T1000 (cell line): ENCODE measurements around the gene TNFAIP8.
"Not testable (repeated sequence)": the region's sequence is repeated elsewhere in the genome, so short reads cannot be mapped to it uniquely, and the experiment has no call there.

Source experiments
- DNase-seq: peaks from one replicate; lab custom pipeline; 2025; ENCODE audit warnings: mixed read lengths; lab: John Stamatoyannopoulos, UW

TNFAIP8 gene

DNA sequence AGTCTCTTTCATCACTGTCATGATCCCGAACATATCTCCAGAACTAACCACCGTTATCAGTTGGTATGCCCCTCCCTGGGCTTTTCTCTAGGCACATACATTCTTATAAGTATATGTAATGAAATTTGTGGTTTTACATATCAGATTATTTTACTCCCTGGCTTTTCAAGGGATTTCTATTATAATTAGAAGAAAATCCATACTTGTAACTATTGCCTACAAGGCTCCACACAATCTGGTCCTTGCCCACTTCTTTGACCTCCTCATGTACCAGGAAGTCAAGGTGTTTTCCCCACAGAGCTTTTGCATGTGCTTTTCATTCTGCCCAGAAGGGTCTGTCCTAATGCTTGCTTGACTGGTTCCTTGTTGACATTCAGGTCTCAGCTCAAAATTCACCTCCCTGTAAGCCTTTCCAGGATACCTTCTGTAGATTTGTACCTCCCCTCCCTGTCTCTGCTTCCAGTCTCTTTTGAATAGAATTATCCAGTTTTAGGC lies 62.8 kb downstream of the TNFAIP8 start:
- no peak for DNase-seq

- DNase-seq, result no peak
Observed at GRCh38 chr5:119420169-119420568, 64.3 kb downstream of the TNFAIP8 start.

DNA sequence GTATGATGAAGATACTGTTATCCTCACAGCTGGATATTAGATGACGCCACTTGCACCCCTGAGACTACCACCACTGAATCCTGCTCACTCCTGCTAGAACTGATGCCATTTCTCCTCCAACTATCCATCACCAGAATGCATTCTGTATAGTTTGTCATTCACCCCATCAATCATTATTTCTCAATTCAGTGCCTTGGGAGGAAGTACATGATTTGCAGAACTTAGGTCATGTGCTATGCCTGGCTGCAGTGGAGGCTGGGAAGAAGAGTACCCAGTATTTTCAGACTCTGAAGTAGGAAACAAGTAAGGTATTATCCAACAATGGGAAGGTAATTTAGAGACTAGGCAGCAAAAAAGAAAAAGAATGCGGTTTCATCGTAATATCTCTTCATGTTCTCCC lies 70.2 kb downstream of the TNFAIP8 start:
- DNase-seq, result no peak

DNA sequence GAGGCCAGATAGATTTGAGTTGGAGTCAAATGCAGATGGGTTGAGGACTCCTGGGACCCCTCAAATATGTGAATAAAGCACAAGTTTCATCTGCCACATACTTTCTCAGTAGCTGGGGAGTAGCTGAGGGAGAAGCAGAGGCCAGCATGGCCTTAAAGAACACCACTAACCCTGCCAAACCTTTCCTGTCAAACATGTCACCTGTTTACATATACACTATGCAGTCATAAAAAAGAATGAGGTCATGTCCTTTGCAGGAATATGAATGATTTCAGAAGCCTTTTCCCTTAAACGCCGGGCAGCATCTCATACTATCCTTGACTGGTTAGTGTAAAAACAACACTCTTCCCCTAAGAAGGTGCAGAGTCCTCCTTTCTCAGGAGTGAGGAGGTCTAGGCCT lies 71.2 kb downstream of the TNFAIP8 start:
- no peak for DNase-seq

GRCh38 chr5:119427596-119427995 lies 71.8 kb downstream of the TNFAIP8 start:
- DNase-seq, result not testable (repeated sequence)

DNA sequence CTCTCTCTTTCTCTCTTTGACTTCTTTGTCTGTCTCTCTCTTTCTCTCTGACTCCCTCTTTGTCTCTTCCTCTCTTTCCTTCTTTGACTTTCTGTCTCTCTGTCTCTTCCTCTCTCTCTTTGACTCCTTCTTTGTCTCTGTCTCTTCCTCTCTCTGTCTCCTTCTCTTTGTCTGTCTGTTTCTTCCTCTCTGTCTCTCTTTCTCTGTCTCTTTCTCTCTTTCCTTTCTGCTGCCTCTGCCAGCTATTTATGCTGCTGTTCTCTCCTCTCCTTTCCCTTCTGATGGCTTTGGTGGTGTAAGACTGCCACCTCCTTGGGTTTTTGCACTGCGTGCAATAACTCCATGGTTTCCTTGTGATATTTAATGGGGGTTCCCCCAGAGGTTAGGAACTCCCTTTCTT lies 72.3 kb downstream of the TNFAIP8 start:
- not testable (repeated sequence) for DNase-seq

DNA sequence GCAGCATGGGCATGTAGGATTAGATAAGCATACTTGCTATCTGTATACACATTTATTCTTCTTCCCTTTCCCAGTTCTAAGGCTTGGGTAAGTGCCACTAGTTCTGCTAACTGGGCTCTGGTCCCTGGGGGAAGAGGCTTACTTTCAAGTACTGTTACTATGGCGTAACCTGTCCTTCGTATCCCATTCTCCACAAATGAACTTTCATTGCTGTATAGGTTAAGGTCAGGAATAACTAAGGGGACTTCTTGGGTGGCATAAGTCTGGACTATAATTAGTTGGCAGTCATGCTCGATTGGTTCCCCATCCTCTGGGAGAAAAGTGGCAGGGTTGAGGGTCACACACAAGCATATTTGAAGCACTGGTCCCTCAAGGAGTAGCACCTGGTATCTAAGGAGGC lies 72.8 kb downstream of the TNFAIP8 start:
- not testable (repeated sequence) for DNase-seq

DNA sequence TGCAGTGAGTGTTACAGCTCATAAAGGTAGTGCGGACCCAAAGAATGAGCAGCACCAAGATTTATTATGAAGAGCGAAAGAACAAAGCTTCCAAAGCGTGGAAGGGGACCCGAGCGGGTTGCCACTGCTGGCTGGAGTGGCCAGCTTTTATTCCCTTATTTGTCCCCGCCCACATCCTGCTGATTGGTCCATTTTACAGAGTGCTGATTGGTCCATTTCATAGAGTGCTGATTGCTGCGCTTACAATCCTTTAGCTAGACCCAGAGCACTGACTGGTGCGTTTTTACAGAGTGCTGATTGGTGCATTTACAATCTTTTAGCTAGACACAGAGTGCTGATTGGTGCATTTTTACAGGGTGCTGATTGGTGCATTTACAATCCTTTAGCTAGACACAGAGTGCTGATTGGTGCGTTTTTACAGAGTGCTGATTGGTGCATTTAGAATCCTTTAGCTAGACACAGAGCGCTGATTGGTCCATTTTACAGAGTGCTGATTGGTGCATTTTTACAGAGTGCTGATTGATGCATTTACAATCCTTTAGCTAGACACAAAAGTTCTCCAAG lies 76.9 kb downstream of the TNFAIP8 start:
- not testable (repeated sequence) for DNase-seq

DNA sequence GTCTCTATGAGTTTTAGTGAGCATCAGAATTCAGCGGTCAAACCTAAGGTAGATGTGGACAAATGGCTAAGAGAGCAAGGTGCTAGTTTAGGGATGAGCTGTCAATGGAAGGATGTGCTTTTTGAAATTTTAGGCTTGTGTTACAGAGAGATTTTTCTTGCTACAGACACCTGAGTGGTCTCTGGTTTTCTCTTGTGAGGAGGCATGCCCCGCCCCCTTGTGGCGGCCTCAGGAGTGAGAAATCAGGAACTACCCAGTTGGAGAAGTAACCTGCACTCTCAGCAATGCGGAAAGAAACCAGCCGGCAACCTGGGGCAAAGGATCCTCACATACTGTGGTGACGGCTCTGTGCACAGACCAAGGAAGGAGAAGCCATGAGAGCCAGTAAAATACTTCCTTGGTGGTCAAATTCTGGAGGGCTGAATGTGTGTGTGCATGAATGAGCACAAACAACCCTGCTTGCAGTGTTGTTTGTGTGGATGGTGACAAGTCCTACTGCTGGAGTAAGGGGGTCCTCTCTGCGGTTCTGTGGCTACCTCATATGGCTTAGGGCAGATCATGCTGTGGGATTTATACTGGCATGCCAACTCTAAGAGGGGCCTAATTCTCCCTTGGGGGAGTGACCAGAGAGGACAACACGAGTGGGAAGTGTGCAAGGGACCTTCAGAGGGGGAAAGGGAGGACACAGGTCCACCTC lies 79.8 kb downstream of the TNFAIP8 start:
- DNase-seq, result no peak

- DNase-seq, result not testable (repeated sequence)
Observed at GRCh38 chr5:119437785-119438586, 82.2 kb downstream of the TNFAIP8 start.

DNA sequence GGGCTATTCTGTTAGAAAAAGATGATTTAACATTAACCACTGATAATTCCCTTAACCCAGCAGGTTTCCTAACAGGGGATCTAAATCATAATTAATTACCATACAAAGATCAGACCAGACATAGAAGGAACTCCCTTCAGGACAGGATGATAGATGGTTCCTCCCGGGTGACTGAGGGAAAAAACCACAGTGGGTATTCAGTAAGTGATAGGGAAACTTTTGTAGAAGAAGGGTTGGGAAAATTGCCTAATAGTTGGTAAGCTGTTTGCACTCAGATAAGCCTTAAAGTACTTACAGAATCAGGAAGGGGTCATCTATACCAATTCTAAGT lies 82.7 kb downstream of the TNFAIP8 start:
- DNase-seq, result not testable (repeated sequence)

DNA sequence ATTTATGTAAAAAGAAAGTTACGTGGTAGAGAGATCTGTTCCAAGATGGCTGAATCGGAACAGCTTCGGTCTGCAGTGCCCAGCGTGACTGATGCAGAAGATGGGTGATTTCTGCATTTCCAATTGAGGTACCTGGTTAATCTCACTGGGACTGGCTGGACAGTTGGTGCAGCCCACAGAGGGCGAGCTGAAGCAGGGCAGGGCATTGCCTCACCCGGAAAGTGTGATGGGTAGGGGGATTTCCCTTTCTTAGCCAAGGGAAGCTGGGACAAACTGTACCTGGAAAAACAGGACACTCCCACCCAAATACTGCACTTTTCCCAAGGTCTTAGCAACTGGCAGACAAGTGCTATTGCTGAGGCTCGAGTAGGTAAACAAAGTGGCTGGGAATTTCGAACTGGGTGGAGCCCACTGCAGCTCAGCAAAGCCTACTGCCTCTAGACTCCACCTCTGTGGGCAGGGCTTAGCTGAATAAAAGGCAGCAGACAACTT lies 83.4 kb downstream of the TNFAIP8 start:
- DNase-seq, result no peak

DNA sequence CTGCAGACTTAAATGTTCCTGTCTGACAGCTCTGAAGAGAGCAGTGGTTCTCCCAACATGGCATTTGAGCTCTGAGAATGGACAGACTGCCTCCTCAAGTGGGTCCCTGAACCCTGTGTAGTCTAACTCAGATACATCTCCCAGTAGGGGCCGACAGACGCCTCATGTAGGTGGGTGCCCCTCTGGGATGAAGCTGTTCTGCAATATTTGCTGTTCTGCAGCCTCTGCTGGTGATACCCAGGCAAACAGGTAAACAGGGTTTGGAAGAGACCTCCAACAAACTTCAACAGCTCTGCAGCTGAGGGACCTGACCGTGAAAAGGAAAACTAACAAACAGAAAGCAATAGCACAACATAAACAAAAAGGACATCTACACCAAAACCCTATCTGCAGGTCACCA lies 83.8 kb downstream of the TNFAIP8 start:
- not testable (repeated sequence) for DNase-seq

- DNase-seq, result not testable (repeated sequence)
Observed at GRCh38 chr5:119444643-119445042, 88.8 kb downstream of the TNFAIP8 start.

DNA sequence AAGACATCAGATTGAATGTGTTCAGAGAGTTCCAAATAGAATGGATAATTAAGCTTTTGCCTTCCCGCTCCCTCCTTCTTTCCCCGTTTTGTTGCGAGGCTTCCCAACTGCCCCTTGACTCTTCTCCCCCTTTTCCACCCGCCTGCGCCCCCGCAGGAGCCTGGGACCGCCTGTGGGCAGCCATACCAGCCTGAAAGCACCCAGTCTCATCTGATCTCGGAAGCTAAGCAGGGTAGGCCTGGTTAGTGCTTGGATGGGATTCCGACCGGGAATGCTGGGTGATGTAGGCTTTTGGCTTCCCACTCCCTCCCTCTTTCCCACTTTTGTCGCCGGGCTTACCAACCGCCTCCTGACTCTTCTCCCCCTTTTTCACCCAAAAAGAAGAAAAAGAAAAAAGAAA lies 89.7 kb downstream of the TNFAIP8 start:
- no peak for DNase-seq
